GM12872 (cell line): ENCODE data around the gene CELSR2.

Source experiments
- CTCF ChIP-seq: IDR thresholded peaks from 3 replicates; pipeline ENCODE4 v1.5.1; 2011; ENCODE audit warnings: low read depth, mild to moderate bottlenecking, low read length, moderate library complexity; ENCODE audit not compliant: insufficient read depth

Gene CELSR2

GRCh38 chr1:109216662-109217061, 32.7 kb upstream of the CELSR2 start:
- TF ChIP-seq CTCF, result no peak

GRCh38 chr1:109218516-109218915, 30.8 kb upstream of the CELSR2 start:
- no peak for TF ChIP-seq CTCF

GRCh38 chr1:109225308-109225707, 24.0 kb upstream of the CELSR2 start:
- TF ChIP-seq CTCF, result no peak

GRCh38 chr1:109225711-109226445, 23.5 kb upstream of the CELSR2 start:
- TF ChIP-seq CTCF, result no peak

- TF ChIP-seq CTCF, result no peak
Observed at GRCh38 chr1:109228167-109228566, 21.2 kb upstream of the CELSR2 start.

GRCh38 chr1:109229531-109230127, 19.7 kb upstream of the CELSR2 start:
- no peak for TF ChIP-seq CTCF

- TF ChIP-seq CTCF, result no peak
Observed at GRCh38 chr1:109231066-109231465, 18.3 kb upstream of the CELSR2 start.
